Osteoblast (primary cell): Measurements from ENCODE around the gene MSANTD1. TPM values are rescaled to one million over a fixed set of nuclear protein-coding genes. Genes with fewer than 3 reads are reported as not detected.

Source experiments
- DNase-seq: peaks from one replicate; pipeline ENCODE4 v3.0.0; 2011; ENCODE audit warnings: low spot score, mixed read lengths; ENCODE audit not compliant: insufficient read length; ENCODE audit errors: missing footprints
- H2AFZ ChIP-seq: 2 replicates; pipeline ENCODE4 v1.6.0; 2011; ENCODE audit warnings: mild to moderate bottlenecking, low read length
- H3K27ac ChIP-seq: 2 replicates; pipeline ENCODE4 v1.5.1; 2011; ENCODE audit warnings: mild to moderate bottlenecking, low read depth, low read length, moderate library complexity
- H3K27me3 ChIP-seq: 2 replicates; pipeline ENCODE4 v1.6.0; 2012; ENCODE audit warnings: mild to moderate bottlenecking, control low read depth, inconsistent platforms, low read length, moderate library complexity; ENCODE audit not compliant: insufficient read depth
- H3K36me3 ChIP-seq: 2 replicates; pipeline ENCODE4 v1.5.1; 2011; ENCODE audit warnings: mild to moderate bottlenecking, low read length, control low read depth, moderate library complexity; ENCODE audit not compliant: insufficient read depth
- H3K4me1 ChIP-seq: 2 replicates; pipeline ENCODE4 v1.5.1; 2011; ENCODE audit warnings: mild to moderate bottlenecking, low read length, control low read depth, moderate library complexity; ENCODE audit not compliant: insufficient read depth
- H3K4me2 ChIP-seq: 2 replicates; pipeline ENCODE4 v1.6.0; 2011; ENCODE audit warnings: mild to moderate bottlenecking, low read length; ENCODE audit not compliant: insufficient read depth
- H3K4me3 ChIP-seq: fragments of 200-600 bp; sonication (generic); 3 replicates; pipeline ENCODE4 v1.5.1; 2012; ENCODE audit warnings: mild to moderate bottlenecking, low read length, inconsistent platforms; ENCODE audit not compliant: insufficient read depth
- H3K79me2 ChIP-seq: 2 replicates; pipeline ENCODE4 v1.6.0; 2012; ENCODE audit warnings: mild to moderate bottlenecking, low read length, control low read depth, inconsistent platforms; ENCODE audit not compliant: insufficient read depth
- H3K9me3 ChIP-seq: 2 replicates; pipeline ENCODE4 v1.5.1; 2011; ENCODE audit warnings: low read depth, low read length, control low read depth
- H4K20me1 ChIP-seq: 2 replicates; pipeline ENCODE4 v1.6.0; 2012; ENCODE audit warnings: mild to moderate bottlenecking, low read length, control low read depth; ENCODE audit not compliant: insufficient read depth
- CTCF ChIP-seq: IDR thresholded peaks from 2 replicates; pipeline ENCODE4 v1.5.1; 2011; ENCODE audit warnings: mild to moderate bottlenecking, low read depth, low read length, moderate library complexity; ENCODE audit errors: extremely low read depth
- total RNA-seq: library from RNA; depleted of rRNA; stranded (reverse); fragments of >200 nt; gene quantifications from 2 replicates; pipeline ENCODE4 v1.2.3, GENCODE V29; 2012

The MSANTD1 gene
- total RNA-seq, 1 donor, result 0.72 TPM

- Histone ChIP-seq H3K36me3 (peaks cover 19% of the 10 kb centered on the region), H4K20me1 (no peaks in the 10 kb centered on the region), H2AFZ (no peak overlapping the region), H3K27ac (no peak overlapping the region), H3K4me2 (no peak overlapping the region), H3K9me3 (no peaks in the 10 kb centered on the region), H3K79me2 (no peaks in the 10 kb centered on the region), H3K27me3 (no peaks in the 10 kb centered on the region), H3K4me3 (no peak overlapping the region), H3K4me1 (no peaks in the 10 kb centered on the region)
- DNase-seq, result no peak
- no peak for TF ChIP-seq CTCF
Observed at GRCh38 chr4:3243136-3243780, 5.7 kb upstream of the MSANTD1 start.

GRCh38 chr4:3244002-3244401 is 5.0 kb upstream of the MSANTD1 start:
- H3K4me3 ChIP-seq, result no peak overlapping the region
- H2AFZ ChIP-seq, result no peak overlapping the region
- DNase-seq, result no peak
- no peaks in the 10 kb centered on the region for H3K27me3 ChIP-seq
- no peaks in the 10 kb centered on the region for H3K4me1 ChIP-seq
- H3K4me2 ChIP-seq, result no peak overlapping the region
- H3K36me3 ChIP-seq, result peaks cover 18% of the 10 kb centered on the region
- no peak overlapping the region for H3K27ac ChIP-seq
- TF ChIP-seq CTCF, result no peak
- no peaks in the 10 kb centered on the region for H4K20me1 ChIP-seq
- H3K9me3 ChIP-seq, result no peaks in the 10 kb centered on the region
- H3K79me2 ChIP-seq, result no peaks in the 10 kb centered on the region

- Histone ChIP-seq H4K20me1 (no peaks in the 10 kb centered on the region), H3K27ac (no peak overlapping the region), H3K4me3 (no peak overlapping the region), H3K4me2 (no peak overlapping the region), H3K36me3 (peaks cover 12% of the 10 kb centered on the region), H3K4me1 (no peaks in the 10 kb centered on the region), H3K79me2 (no peaks in the 10 kb centered on the region), H2AFZ (no peak overlapping the region), H3K27me3 (no peaks in the 10 kb centered on the region), H3K9me3 (no peaks in the 10 kb centered on the region)
- no peak for TF ChIP-seq CTCF
- peak; percentile 88 for DNase-seq
Observed at GRCh38 chr4:3244747-3245146, 4.2 kb upstream of the MSANTD1 start.

GRCh38 chr4:3245676-3246075 is 3.3 kb upstream of the MSANTD1 start:
- peaks cover 4% of the 10 kb centered on the region for H3K36me3 ChIP-seq
- no peaks in the 10 kb centered on the region for H3K9me3 ChIP-seq
- no peaks in the 10 kb centered on the region for H3K27me3 ChIP-seq
- no peaks in the 10 kb centered on the region for H4K20me1 ChIP-seq
- no peak overlapping the region for H3K4me3 ChIP-seq
- H3K79me2 ChIP-seq, result no peaks in the 10 kb centered on the region
- TF ChIP-seq CTCF, result no peak
- DNase-seq, result peak; percentile 88
- H2AFZ ChIP-seq, result no peak overlapping the region
- H3K27ac ChIP-seq, result no peak overlapping the region
- no peaks in the 10 kb centered on the region for H3K4me1 ChIP-seq
- H3K4me2 ChIP-seq, result no peak overlapping the region
